ENCODE measurements around the gene GP1BB. TPM values are rescaled to one million over a fixed set of nuclear protein-coding genes. Genes with fewer than 3 reads are reported as not detected.

The GP1BB gene
- total and polyA plus RNA-seq, 2 donors (not counting 3 experiments of a cell fraction or from before 2014, with no cell fraction given), result 1.7 to 6.2 TPM

GRCh38 chr22:19756288-19757128 lies 33.2 kb downstream of the GP1BB start:
- H3K4me1 ChIP-seq (ENCODE audit: control insufficient read depth, extremely low read depth, insufficient read depth, low read length), result peaks cover 9% of the 10 kb centered on the region
- no peak overlapping the region for H2AFZ ChIP-seq (ENCODE audit: low read depth, low read length)
- peak; percentile 26 for DNase-seq (ENCODE audit: low read depth, low spot score)

More at GRCh38 chr22:19756288-19757128, 33.2 kb downstream of the GP1BB start:
- Histone ChIP-seq H3K36me3 (ENCODE audit: control insufficient read depth in 2 of 2, extremely low read depth in 1 of 2, insufficient read depth in 2 of 2, low read length in 2 of 2) (no peaks in the 10 kb centered on the region), H3K79me2 (ENCODE audit: control insufficient read depth, insufficient read depth, low read length) (peaks cover 3% of the 10 kb centered on the region), H3K27ac (ENCODE audit: insufficient read depth, low read depth, low read length) (no peak overlapping the region), H3K9me1 (replicated peaks; ENCODE audit: control insufficient read depth, extremely low read depth, insufficient read depth, low read length) (no peaks in the 10 kb centered on the region), H3K9me3 (replicated peaks; ENCODE audit: control insufficient read depth, insufficient read depth, low read length) (no peaks in the 10 kb centered on the region), H3K27me3 (ENCODE audit: control insufficient read depth in 2 of 2, insufficient read depth in 2 of 2, low read length in 2 of 2) (peaks cover 29 to 60% of the 10 kb centered on the region in 2 experiments), H3K4me3 (replicated peaks in 1 of 3; ENCODE audit: insufficient read depth in 1 of 3, low read depth in 1 of 3, low read length in 3 of 3) (no peak overlapping the region), H3K4me2 (ENCODE audit: insufficient read depth, low read length) (no peak overlapping the region), H3K9ac (replicated peaks; ENCODE audit: extremely low read depth, insufficient read depth, low read length) (no peak overlapping the region), H4K20me1 (replicated peaks; ENCODE audit: control insufficient read depth, extremely low read depth, insufficient read depth, low read length) (no peaks in the 10 kb centered on the region)
- no peak for FAIRE-seq
- dilution Hi-C loops (cut with MboI; ENCODE audit: extremely low pct_ligation_motif_present, low sequenced_read_pairs), result no loop called here
- intact Hi-C loops (cut with micrococcal nuclease), result loop anchor here (5.0 kb wide), 1 partner anchor 96 kb away; the partner anchor contains the start of genes GNB1L and RTL10
- ChIA-PET CTCF (interaction anchor here (0.6 to 5.6 kb wide), 16 partner anchors 9 to 191 kb away, joined by 3 to 73 read pairs (median 5); no protein-coding TSS in a partner anchor), POLR2A (no interaction called here)
- TF ChIP-seq JUN (IDR thresholded peaks at IDR 0.05; ENCODE audit: borderline replicate concordance, insufficient read depth, insufficient read length, low read depth) (no peak), FOS (IDR thresholded peaks at IDR 0.05; ENCODE audit: borderline replicate concordance, insufficient read depth, low read length) (no peak), GATA2 (IDR thresholded peaks at IDR 0.05; ENCODE audit: insufficient read depth, insufficient read length, low read depth, low read length) (no peak), CTCF (IDR thresholded peaks at IDR 0.05; ENCODE audit: extremely low read depth in 1 of 2, insufficient read depth in 1 of 2, low read depth in 1 of 2, low read length in 2 of 2) (peak; percentile 26 to 56), MAX (IDR thresholded peaks at IDR 0.05; ENCODE audit: insufficient read depth, insufficient read length) (no peak), EZH2 (IDR thresholded peaks at IDR 0.05; ENCODE audit: borderline replicate concordance, low read depth, low read length, severe bottlenecking) (no peak)
- no TSS peak for BruUV-seq (replicated peaks)

All from endothelial cell of umbilical vein (primary cell).